NCI-H187 treated with DMSO at 0.1 percent for 48 hours (cell line): ENCODE measurements around the gene RFX4.

Source experiments
- DNase-seq: peaks from one replicate; lab custom pipeline; 2025; lab: John Stamatoyannopoulos, UW

The RFX4 gene

DNA sequence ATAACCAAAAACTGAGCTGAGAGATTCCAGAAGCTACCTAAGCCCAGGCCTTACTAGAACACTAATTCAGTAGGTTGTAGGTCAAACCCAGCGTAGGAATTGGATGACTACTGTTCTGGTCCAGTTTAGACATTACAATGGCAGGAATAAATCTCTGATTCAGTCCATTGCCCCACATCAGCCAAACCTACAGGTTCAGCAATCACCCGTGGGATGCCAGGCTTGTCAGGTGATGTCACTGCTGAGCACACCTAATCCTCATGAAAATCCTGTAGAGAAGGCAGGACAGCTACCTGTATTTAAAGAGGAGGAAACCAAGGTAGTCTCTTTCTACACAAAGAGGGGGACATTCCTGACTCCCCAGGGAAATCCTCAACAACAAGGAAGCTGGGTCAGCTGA lies 63.7 kb downstream of the RFX4 start:
- no peak for DNase-seq

DNA sequence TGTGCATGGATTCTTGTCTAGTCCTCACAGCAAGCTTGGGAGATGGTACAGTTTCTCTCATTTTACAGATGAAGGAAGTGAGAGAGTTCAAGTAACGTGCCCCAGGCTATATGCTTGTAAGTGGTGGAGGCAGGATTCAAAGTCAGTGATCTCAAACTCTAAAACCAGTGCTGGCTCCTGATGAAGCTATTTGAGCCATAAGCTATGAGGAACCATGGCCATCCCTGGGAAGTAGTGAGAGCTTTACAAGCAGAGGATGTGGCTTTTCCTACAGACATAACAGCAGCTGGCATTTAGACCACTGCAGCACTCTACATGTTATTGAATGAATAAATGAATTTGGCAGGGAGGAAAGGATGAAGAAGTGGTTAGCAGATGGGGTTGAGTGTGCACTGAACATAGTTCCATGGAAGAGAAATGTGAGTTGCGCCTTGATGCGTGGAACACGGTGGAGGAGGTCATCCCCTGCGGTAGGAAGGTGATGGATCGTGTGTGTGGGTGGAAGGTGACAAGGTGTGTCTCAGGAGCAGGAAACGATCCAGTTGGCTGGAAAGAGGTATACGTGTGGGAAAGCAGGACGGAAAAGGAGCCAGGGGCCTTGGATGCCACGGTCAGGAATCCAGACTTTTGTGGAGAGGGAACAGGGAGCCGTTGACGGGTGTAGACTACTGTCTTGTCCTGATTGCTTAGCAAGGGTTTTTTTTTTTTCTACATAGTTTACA lies 65.2 kb downstream of the RFX4 start:
- no peak for DNase-seq

DNA sequence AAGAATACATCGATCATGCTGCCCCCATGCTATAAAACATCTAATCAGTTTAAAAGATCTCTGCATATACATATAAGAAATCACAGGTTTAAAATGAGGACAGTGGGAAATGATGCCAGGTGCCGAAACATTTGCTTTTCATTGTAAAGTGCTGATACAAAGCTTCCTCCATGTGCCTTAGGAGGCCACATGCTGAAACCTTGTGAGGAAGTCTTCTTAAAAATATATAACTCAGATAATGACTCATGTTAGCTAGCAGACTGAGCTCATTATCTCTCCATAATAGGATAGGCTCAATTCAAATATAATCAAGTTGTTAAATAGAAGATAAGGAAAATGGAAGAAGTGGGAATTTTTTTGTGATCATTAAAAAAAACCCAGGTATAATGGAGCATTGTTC lies 65.9 kb downstream of the RFX4 start:
- DNase-seq = no peak

DNA sequence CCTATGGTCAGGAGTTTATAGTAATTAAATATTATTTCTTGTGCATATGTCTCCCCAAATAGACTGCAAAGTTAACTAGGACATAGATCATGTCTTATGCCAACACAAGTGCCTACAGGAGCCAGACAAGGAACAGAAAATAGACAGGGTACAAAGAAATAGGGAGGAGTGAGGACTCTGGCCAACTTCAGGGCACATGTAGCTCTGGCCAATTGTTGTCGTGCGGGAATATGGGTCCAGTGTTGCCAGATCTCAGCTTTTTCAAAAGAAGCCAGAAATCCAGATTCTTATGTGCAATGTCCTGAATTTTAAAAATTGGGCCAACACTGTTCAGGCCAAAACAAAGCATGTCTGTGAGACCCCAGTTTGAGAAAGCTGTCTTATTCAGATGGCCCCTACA lies 68.7 kb downstream of the RFX4 start:
- no peak for DNase-seq

DNA sequence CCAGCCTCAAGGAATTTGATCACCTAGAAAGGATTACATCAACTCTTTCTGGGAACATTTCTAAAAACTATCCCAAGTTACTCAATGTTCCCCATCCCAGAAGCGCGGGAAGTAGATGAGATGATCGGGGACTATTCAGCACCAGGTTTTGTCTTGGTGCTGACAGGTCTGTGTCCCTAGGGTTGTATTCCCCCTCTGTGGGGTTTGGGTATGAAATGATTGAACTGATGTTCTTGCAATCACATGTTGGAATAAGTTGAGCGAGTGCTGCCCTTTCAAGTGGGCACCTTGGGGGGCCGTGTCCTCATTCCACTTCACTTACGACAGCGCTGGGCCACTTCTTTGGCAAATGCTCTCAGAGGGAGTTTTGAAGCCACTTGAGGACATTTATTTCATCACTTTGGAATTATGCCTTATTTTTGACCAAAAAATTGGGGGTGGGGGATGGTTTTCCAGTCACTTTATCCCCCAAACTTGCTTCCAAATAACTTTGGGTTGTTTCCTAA lies 69.8 kb downstream of the RFX4 start:
- DNase-seq = no peak

DNA sequence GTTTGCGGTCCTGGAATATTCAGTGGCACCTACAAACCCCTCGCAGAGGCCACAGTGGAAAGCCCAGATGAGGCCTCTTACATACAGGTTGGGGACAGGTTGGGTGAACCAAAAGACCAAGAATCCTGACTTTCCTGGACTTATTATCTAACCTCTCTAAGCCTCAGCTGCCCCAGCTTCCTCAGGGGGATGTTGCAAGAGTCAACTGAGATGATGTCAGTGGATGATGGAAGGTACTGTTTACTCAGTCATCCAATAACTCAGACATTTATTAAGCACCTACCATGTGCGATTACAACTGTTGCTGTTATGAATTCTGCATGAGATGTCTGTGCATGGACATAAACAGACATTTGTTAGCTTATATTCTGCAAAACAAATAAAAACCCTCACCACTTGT lies 72.8 kb downstream of the RFX4 start:
- no peak for DNase-seq

DNA sequence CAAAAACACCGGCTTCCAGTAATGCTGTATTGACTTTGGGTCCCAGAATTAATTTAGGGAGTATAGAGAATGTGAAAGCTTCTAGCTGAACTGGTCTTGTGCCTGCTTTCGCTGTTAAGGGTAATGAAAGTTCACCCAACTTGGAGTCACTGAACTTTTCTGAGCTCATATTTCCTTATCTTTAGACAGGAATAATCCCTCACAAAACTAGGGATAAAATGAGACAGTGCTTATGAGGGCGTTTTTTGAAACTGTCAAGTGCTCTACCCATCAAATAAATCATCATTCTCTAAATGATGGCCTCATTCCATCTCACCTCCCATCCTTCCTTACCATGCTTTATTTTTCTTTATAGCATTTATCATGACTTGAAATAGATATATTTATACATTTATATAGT lies 74.7 kb downstream of the RFX4 start:
- DNase-seq = no peak

DNA sequence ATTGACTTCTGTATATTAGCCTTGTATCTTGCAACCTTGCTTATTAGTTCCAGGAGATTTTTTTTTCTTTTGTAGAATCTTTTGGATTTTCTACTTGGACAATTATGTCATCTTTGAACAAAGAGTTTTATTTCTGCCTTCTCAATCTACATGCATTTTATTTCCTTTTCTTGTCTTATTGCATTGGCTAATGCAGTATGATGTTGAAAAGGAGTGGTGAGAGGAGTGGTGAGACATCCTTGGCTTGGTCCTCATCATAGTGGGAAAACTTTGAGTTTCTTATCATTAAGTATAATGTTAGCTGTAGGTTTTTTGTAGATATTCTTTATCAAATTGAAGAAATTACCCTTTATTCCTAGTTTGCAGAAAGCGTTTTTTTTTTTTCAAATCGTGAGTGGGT lies 80.6 kb downstream of the RFX4 start:
- DNase-seq = no peak

DNA sequence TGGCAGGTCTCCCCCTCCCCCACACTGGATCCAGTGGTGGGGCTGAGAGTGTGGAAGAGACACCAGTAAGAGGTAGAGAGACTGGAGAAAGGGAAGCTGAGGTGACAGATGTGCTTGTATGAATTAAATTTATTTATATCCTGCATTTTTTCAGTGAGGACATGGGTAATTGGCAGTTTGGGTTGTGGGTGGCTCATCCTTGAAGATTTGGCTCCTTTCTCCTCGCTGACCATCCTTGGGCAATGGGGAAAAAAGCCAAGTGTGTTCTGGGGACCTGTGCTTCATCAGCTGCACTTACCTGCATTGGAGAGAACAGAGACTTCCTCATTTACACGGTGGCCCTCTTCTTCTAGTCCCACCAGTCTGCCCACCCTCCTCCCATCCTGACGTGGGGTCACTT lies 86.4 kb downstream of the RFX4 start:
- no peak for DNase-seq

DNA sequence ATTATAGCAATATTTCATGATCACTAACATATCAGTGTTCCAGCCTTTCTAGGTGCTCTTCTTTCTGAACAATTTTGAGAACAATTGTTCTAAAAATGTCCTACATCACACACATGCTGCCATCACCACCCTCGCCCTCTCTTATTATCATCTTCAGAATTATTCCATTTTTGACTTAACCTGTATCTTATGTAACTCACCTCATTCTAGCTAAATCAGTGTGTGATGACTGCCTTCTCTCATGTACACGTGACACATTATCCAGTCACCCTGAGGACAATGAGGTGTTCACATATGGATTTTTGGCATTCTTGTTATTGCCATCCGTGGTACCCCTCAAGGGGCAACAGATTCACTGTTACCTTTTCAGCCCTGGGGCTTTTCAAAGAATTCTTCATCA lies 87.3 kb downstream of the RFX4 start:
- DNase-seq = no peak

DNA sequence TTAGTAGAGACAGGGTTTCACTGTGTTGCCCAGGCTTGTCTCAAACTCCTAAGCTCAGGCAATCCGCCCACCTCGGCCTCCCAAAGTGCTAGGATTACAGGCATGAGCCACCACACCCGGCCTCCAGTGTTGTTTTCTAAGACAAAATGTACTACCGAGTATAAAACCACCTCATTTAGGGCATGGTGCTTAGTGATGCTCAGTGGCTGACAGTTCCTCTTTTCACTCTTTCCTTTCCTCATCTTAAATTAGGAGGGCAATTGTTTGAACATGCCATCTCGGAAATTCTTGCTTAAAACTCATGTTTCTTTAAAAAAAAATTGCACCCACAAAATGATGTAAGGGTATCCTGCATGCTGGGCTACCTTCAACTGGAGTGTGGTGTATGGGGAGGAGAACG lies 89.0 kb downstream of the RFX4 start:
- DNase-seq = no peak

DNA sequence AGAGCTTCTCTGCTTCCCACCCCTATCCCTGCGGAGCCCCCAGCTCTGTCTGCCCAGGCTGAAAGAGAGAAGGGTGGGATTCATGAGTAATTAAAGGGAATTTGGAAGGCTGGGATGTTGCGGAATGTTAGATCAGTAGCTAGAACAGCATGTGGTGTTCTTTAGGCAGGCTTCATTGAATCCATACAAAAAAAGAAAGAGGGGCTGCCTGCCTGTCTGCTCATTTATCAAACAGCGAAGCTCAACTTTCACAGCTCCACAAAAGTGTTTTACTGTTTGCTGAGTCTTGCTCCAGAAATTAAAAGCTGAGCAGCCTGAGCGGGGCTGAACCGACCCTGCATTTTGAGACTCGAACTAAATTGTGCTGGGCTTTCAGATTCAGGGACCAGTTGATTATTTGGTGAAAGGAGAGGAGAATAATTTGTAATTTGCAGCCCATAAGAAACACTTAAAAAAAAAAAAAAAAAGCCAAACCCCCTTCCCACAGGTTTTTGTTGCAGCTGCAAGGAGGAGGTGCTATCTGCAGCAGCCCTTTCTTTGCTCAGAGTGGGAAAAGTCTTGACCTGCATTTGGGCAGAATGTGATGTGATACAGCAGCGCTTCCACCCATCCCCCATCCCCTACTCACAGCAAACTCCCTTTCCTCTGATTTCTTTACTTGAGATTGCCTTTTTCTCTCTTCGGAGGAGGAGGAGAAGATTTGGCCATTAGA lies 89.7 kb downstream of the RFX4 start:
- no peak for DNase-seq

DNA sequence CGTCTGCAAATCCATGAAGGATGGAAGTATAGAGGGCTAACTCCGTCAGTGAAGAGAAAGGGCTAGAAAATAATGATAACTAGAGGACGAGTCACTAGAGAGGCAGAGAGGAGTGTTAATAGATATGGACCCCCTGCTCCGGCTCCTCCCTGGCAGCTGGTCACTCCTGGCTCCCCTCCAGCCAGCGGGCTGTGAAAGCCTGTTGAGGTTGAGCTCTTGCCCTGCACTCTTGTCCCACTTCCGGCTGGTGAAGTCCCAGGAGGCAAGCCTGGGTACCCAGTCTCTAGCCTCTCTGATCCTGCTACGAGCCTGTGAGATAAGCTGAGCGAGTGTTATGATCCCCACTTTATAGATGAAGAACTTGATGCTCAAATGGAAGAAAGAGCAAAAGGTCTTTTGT lies 90.3 kb downstream of the RFX4 start:
- DNase-seq = no peak

DNA sequence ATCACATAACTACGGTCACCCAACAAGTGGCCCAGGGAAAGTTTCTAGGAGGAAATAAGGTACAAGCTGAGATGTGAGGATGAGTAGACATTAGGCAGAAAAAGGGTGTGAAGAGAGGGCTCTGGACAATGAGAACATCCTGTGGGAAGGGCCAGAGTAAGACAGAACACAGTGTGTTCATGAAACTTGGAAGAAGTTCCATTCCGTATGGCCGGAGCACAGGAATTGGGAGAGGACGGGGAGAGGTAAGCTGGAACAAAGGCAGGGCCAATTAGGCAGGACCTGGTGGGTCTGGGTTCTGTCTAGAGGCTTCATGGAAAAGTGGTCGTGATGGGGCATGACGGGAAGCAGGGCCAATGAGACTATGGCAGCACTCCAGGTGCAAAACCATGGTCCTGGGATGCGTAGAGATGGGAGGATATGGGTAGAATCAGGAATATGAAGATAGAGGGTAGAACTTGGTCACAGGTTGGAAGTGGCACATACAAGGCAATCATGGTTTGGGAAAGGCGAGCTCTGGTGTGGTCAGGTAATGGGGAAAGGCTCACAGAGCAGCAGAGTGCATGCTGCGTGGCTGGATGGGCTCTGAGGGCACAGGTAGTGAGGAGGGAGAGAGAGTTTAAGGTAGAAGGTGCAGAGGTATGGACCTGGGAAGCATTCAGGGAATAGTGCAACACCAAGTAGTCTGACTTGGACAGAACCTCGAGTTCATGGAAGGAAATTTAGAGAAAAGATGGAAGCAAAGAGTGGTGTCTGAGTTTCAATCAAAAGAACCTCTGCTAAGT lies 93.0 kb downstream of the RFX4 start:
- no peak for DNase-seq

DNA sequence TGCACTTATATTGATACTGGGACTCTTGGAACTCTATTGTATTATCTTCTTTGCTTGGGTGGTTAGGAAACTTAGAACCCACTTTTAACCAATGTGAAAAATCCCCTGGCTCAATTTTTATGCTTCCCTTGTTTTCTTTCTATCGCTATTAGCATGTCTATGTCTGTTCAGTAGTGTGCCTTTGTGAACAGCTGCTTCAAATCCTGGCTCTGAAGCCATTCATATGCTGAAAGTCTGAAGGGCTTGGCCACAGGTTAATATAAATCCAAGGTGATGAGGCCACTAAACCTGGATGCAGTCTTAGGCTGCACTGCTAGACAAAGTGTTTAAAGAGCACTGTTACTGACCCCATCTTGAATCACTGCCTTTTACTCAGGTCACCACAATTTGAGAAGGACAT lies 96.8 kb downstream of the RFX4 start:
- DNase-seq = no peak

DNA sequence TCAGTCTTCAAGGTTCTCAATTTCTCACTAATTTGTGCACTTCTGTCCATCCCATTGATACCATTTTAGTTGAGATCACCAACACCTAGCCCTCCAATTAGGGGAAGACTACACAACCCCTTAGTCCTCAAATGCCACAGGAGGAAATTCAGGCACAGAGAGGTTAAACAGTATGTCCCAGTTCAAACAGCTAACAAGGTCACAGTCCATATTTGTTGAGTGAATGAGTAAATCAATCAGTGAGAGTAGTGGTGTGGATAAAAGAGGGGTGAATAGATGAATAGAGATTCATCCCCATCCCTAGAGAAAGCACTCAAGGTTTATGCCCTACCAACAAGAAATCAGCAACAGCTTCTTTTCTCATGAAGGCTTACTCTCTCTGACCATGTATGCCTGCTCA lies 97.5 kb downstream of the RFX4 start:
- DNase-seq = no peak

DNA sequence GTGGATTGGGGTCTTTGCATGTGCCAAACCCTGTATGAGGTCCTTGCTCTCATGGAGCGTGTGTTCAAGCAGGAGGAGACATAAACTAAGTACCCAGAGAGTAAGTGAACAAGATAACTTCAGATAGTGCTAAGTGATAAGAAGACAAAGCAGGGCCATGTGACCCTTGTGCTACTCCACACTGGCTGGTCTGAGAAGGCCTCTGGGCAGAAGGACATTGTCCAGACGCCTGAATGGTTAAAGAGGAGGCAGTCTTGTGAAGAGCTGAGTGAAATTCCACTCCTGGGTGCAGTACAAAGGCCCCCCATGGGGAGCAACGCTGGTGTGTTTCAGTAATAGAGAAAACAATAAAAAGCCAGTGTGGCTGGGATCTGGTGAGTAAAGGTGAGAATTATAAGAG lies 98.4 kb downstream of the RFX4 start:
- DNase-seq = no peak

DNA sequence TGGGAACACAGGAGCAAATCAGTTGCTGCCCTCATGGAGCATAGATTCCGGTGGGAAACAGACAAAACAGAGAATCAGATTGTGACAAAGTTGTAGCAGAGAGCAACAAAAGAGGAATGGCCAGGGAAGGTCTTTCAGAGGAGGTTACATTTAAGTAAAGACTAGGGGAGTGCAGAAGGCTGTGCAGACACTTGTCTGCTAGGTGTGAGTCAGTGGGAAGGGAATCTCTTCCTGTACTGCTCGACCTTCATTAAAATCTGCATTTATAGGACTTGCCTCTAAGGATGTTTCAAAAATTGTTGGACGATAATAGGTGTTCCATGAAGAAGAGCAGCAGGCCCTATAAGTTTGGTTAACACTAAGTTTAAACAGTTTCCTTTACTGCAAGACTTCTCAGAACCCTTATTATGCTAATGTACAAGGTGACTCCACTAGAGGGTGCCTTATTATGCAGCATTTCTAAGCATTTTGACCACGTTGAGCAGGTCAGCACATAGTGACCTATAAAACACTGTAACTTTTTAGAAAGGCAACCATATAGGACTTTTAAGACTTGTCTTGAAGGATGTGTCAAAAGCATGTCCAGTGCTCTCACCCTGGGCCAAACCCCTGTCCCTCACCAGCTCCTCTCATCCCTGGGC lies 99.9 kb downstream of the RFX4 start:
- DNase-seq = no peak

DNA sequence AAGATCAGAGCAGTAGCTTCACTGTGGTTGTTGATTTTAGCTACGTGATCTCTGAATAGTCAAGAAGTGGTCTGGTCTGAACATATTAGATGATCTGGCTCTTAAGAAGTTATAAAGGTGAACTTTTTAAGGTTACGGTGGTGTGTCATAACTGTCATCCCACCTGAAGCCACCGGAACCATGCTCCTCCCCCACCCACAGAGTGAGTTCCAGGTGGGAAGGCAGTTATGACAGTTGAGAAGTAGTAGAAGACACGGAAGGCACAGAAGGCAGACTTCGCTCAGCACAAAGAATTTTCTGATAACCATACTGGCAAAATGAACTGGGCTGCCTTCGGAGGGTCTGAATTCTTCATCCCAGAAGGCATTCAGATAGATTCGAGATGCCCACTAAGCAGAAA lies 101.7 kb downstream of the RFX4 start:
- no peak for DNase-seq

DNA sequence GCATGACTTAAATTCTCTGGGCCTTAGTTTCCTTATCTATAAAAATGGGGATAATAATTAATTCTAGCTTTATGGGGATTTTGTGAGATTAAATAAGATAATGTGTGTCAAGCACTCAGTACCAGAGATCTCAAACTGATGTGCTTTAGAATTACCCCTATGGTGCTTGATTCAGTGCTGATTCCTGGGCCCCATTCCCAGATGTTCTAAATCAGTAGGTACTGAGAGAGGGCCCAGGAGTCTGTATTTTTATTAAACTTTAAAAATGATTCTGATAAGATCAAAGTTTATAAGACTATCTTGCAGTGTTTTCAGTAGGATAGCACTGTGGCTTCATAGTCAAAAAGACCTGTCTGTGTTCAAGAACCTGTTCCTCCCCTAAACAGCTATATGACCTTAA lies 102.6 kb downstream of the RFX4 start:
- DNase-seq = no peak

DNA sequence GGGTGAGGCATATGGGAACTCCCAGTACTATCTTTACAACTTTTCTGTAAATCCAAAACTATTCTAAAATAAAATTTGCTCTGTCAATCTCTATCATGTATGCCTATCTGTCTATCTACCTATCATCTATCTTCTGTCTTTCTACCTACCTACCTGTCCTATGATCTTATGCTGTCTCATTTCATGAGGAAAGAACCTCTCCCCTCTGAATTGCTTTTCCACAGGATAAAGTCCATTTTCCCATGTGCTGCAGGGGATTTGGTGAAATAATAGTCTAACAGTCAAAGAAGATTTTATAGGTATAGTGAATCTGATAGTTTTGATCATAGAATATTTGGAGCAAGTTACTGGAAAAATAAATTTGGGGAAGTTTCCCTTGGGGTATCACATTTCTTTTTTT lies 104.9 kb downstream of the RFX4 start:
- no peak for DNase-seq

DNA sequence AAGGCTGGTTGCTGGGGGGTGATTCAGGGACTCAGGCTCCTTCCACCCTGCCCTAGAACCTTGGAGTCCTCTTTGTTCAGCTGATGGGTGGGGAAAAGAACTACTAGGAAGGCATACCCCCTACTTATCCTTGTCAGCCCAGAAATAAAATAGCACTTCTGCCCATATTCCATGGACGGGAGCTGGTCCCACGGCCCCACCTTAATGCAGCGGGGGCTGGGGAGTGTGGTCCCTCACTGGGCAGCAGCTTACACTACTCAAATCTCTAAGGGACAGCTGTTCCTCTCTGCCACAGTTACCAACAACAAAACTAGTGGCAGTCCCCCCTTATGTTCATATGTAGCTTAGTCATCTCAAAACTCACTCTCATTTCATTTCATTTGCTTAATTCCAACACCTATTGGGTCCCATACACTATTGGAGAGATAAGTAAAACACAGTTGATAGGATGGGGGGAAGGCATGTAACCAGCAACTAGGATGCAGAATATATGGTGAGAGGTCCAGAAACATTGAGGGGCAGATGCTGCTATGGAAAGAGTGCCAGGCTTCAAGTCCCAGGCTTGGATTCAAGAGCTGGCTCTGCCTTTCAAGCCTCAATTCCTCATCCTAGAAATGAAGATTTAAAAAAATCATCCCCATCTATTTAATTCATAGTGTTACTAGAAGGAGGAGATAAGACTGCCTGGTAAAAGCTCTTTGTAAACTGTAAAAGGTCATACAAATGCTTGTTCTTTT lies 107.9 kb downstream of the RFX4 start:
- DNase-seq = no peak
